Transverse colon (tissue), 4 donors: ENCODE data around the gene XPA. TPM values are rescaled to one million over a fixed set of nuclear protein-coding genes. Genes with fewer than 3 reads are reported as not detected.

Source experiments
- DNase-seq: peaks from one replicate; pipeline ENCODE4 v3.0.0-alpha.2; 2019
- H3K27ac ChIP-seq, 4 donors: fragments of 200-600 bp; sonication (generic); 2 replicates each; pipeline ENCODE4 v1.5.1; 2016 to 2018; ENCODE audit warnings: inconsistent platforms in 4 of 4
- H3K27me3 ChIP-seq: fragments of 200-600 bp; sonication (generic); 2 replicates; pipeline ENCODE4 v1.5.1; 2017; ENCODE audit warnings: inconsistent platforms
- H3K36me3 ChIP-seq, 4 donors: fragments of 200-600 bp; sonication (generic); 2 replicates each; pipeline ENCODE4 v1.5.1; 2017 to 2019; ENCODE audit warnings: inconsistent platforms in 4 of 4
- H3K4me1 ChIP-seq, 4 donors: fragments of 200-600 bp; sonication (generic); 2 replicates each; pipeline ENCODE4 v1.5.1; 2017 to 2020; ENCODE audit warnings: inconsistent platforms in 4 of 4
- H3K4me3 ChIP-seq, 4 donors: fragments of 200-600 bp; sonication (generic); 1 replicate in 1 of 4; 2 replicates in 3 of 4; pipeline versions ENCODE4 v1.5.1 to v1.6.1; 2017 to 2019; ENCODE audit warnings: inconsistent platforms in 4 of 4
- H3K9me3 ChIP-seq, 2 donors: fragments of 200-600 bp; sonication (generic); 2 replicates each; pipeline ENCODE4 v1.5.1; 2017 to 2019; ENCODE audit warnings: inconsistent platforms in 2 of 2
- CTCF ChIP-seq, 5 experiments: fragments of 200-600 bp in 3 of 5; fragments of 450-650 bp in 2 of 5; sonication (generic) in 3 of 5; IDR thresholded peaks; 1 replicate in 2 of 5; 2 replicates in 3 of 5; pipeline ENCODE4 v1.5.1; 2016 to 2017; ENCODE audit warnings: antibody characterized with exemption in 5 of 5, inconsistent platforms in 3 of 5, mild to moderate bottlenecking in 2 of 5, moderate library complexity in 1 of 5
- EP300 ChIP-seq: sonication (generic); formaldehyde crosslinking; IDR thresholded peaks from one replicate; pipeline ENCODE4 v1.6.1; 2017; ENCODE audit warnings: antibody characterized with exemption, low read depth
- POLR2A ChIP-seq: fragments of 450-650 bp; IDR thresholded peaks from one replicate; pipeline ENCODE4 v1.6.1; 2016; ENCODE audit warnings: antibody characterized with exemption, mild to moderate bottlenecking, moderate library complexity
- POLR2AphosphoS5 ChIP-seq, 3 donors: sonication (generic); formaldehyde crosslinking; IDR thresholded peaks; one replicate each; pipeline ENCODE4 v1.6.1; 2016; ENCODE audit warnings: antibody characterized with exemption in 3 of 3
- WGBS, 2 donors: methylation state at CpG; one replicate each; pipeline ENCODE4 v1.1.5; 2018; ENCODE audit warnings: low coverage in 1 of 2; 5-methylcytosine and 5-hydroxymethylcytosine counted together
- in situ Hi-C, 4 donors: fragments of 200-750 bp; cut with MboI; loops; one replicate each; pipeline versions ENCODE4 v1.15.0 to v1.15.1; 2017; ENCODE audit warnings: low sequenced_read_pairs in 3 of 4, low pct_ligation_motif_present in 1 of 4, low pct_unique_long_range_greater_than_20kb in 1 of 4
- intact Hi-C: fragments of 100-400 bp; cut with DNase I; formaldehyde crosslinking; loops from one replicate; pipeline ENCODE4 v1.15.1; 2023; ENCODE audit warnings: low total_unique reads
- total RNA-seq, 4 donors: library from RNA; depleted of rRNA; stranded (reverse); fragments of >200 nt; gene quantifications; one replicate each; pipeline ENCODE4 v1.1.0, GENCODE V29; 2016

XPA gene
- total RNA-seq, 4 donors from 2014 or later: 6.4 to 44.4 (median 12.5) TPM

DNA sequence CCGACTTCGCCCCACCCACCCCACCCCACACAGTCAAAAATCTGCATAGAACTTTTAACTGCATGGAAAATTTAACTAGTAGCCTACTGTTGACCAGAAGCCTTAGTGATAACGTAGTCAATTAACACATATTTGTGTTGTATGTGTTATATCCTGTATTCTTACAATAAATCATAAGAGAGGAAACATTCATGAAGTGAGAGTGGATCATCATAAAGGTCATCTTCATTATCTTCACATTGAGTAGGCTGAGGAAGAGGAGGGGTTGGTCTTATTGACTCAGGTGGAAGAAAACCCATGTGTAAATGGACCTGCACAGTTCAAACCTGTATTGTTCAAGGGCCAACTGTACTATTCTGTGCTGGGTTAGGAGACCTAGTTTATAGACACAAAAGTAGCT lies 31.4 kb downstream of the XPA start:
- peaks cover 0 to 78% (median 28%) of the 10 kb centered on the region in 4 donors for H3K36me3 ChIP-seq
- no peak for DNase-seq
- no peak overlapping the region for H3K27ac ChIP-seq
- H3K27me3 ChIP-seq: no peaks in the 10 kb centered on the region
- intact Hi-C loops (no loop called here), in situ Hi-C loops (no loop called here)
- no peak overlapping the region for H3K4me3 ChIP-seq
- peaks cover 0 to under 1% (median 0%) of the 10 kb centered on the region in 4 donors for H3K4me1 ChIP-seq
- no peaks in the 10 kb centered on the region for H3K9me3 ChIP-seq
- no peak for TF ChIP-seq EP300
- TF ChIP-seq POLR2A: no peak
- no peak for TF ChIP-seq POLR2AphosphoS5 (IDR thresholded peaks at IDR 0.05)
- no peak for TF ChIP-seq CTCF (IDR thresholded peaks at IDR 0.05)
- WGBS, 2 donors: 86 to 87% methylated on average over 3 of the region's 3 CpGs

DNA sequence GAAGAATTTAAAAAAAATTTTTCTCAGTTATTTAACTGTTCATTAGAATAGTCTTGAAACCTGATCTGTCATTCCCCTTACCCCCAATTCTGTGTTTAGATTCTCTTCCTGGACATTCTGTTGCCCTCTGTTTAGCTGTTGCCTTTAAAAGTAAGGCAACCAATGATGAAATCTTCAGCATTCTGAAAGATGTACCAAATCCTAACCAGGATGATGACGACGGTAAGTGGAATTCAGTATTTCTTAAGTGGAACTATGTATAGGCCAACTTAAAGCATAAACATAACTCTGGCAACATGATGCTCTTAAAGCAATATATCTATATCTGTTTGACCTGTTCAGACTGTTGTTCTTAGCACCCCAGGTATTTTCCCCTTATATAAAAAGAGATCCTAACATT lies 36.3 kb downstream of the XPA start:
- no peak for TF ChIP-seq POLR2AphosphoS5 (IDR thresholded peaks at IDR 0.05)
- no peak for TF ChIP-seq CTCF (IDR thresholded peaks at IDR 0.05)
- TF ChIP-seq POLR2A: no peak
- no peak for TF ChIP-seq EP300
- no peak overlapping the region for H3K27ac ChIP-seq
- DNase-seq: no peak
- H3K4me1 ChIP-seq: no peaks in the 10 kb centered on the region
- no peaks in the 10 kb centered on the region for H3K9me3 ChIP-seq
- H3K36me3 ChIP-seq: peaks cover 0 to 77% (median 36%) of the 10 kb centered on the region in 4 donors
- H3K4me3 ChIP-seq: no peak overlapping the region
- WGBS, 2 donors: 86 to 88% methylated on average over 2 of the region's 2 CpGs
- H3K27me3 ChIP-seq: no peaks in the 10 kb centered on the region
- intact Hi-C loops: no loop called here
- in situ Hi-C loops: no loop called here

- in situ Hi-C loops (no loop called here), intact Hi-C loops (no loop called here)
- no peak for DNase-seq
- Histone ChIP-seq H3K9me3 (no peaks in the 10 kb centered on the region), H3K4me1 (no peaks in the 10 kb centered on the region), H3K36me3 (peaks cover 0 to 77% (median 38%) of the 10 kb centered on the region in 4 donors), H3K4me3 (no peak overlapping the region), H3K27ac (peak overlapping the region in 1 of 4 donors; percentile 25), H3K27me3 (no peaks in the 10 kb centered on the region)
- WGBS, 2 donors: 74 to 83% methylated on average over 5 of the region's 5 CpGs
- TF ChIP-seq EP300: no peak
- TF ChIP-seq POLR2AphosphoS5 (IDR thresholded peaks at IDR 0.05): no peak
- no peak for TF ChIP-seq POLR2A
- no peak for TF ChIP-seq CTCF (IDR thresholded peaks at IDR 0.05)
Observed at GRCh38 chr9:97660340-97660739, 36.8 kb downstream of the XPA start.

DNA sequence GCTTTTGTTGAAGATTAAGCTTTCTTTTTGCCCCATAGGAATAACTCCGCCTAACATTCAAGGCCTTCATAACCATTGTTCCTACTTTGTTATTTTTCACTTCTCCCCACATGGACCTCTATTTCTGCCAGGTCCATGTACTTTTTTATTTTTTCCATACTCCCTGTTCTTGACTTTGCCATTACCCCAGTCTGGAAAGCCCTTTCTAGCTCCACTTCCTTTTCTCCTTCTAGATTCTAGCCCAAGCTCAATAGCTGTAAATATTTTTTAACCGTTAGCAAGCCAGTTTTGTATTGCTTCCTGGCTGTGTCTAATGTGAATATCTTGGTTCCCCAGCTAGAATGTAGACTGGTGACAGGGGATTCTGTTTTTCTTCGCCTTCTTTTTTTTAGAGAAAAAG lies 37.4 kb downstream of the XPA start:
- Histone ChIP-seq H3K36me3 (peaks cover 0 to 78% (median 39%) of the 10 kb centered on the region in 4 donors), H3K4me1 (no peaks in the 10 kb centered on the region), H3K27me3 (no peaks in the 10 kb centered on the region), H3K4me3 (no peak overlapping the region), H3K27ac (peak overlapping the region in 1 of 4 donors; percentile 25), H3K9me3 (no peaks in the 10 kb centered on the region)
- no peak for DNase-seq
- no peak for TF ChIP-seq EP300
- in situ Hi-C loops (no loop called here), intact Hi-C loops (no loop called here)
- 89% methylated on average over 2 to 3 of the region's 3 CpGs for WGBS, 2 donors

DNA sequence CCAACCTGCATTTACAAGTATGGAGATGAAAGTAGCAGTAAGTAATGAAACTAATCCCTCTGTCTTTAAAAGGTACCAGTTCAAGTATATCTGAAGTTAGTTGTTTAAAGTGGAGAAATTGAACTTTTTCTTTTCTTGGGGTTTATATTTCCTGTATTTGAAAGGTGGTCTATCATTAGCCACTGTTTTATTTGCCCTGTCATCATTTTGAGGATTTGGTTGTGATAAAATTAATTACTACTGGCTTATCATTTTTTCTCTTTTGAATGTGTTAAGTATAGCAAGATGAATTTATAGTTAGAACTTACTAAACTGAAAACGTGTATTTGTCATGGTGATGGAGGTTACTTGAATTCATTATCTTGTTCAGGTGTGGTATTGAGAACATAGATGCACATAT lies 38.4 kb downstream of the XPA start:
- 74 to 83% methylated on average over 1 of the region's 1 CpG for WGBS, 2 donors
- intact Hi-C loops: no loop called here
- TF ChIP-seq POLR2A (no peak), POLR2AphosphoS5 (IDR thresholded peaks at IDR 0.05) (no peak), CTCF (IDR thresholded peaks at IDR 0.05) (no peak), EP300 (no peak)
- in situ Hi-C loops: no loop called here
- H3K4me1 ChIP-seq: no peaks in the 10 kb centered on the region
- H3K4me3 ChIP-seq: no peak overlapping the region
- no peaks in the 10 kb centered on the region for H3K27me3 ChIP-seq
- DNase-seq: no peak
- no peak overlapping the region for H3K27ac ChIP-seq
- H3K36me3 ChIP-seq: peaks cover 0 to 78% (median 38%) of the 10 kb centered on the region in 4 donors
- H3K9me3 ChIP-seq: no peaks in the 10 kb centered on the region
